ENCODE results near the gene SYK.
"Not testable (repeated sequence)": the region's sequence is repeated elsewhere in the genome, so short reads cannot be mapped to it uniquely, and the experiment has no call there.

Gene SYK

GRCh38 chr9:90883661-90884060 lies 82.0 kb downstream of the SYK start:
- no peak for DNase-seq

GRCh38 chr9:90884178-90884577 lies 82.6 kb downstream of the SYK start:
- DNase-seq, result no peak

GRCh38 chr9:90886868-90887267 lies 85.2 kb downstream of the SYK start:
- DNase-seq, result not testable (repeated sequence)

- no peak for DNase-seq
These were observed 87.3 kb downstream of the SYK start for GRCh38 chr9:90888941-90889340.

- no peak for DNase-seq
These were observed 88.7 kb downstream of the SYK start for GRCh38 chr9:90890146-90890810.

- no peak for DNase-seq
These were observed 89.9 kb downstream of the SYK start for GRCh38 chr9:90891308-90892040.

- no peak for DNase-seq
These were observed 91.3 kb downstream of the SYK start for GRCh38 chr9:90892918-90893317.

GRCh38 chr9:90893706-90894105 lies 92.1 kb downstream of the SYK start:
- DNase-seq, result no peak

GRCh38 chr9:90894986-90895687 lies 93.5 kb downstream of the SYK start:
- DNase-seq, result no peak

- DNase-seq, result no peak
These were observed 94.2 kb downstream of the SYK start for GRCh38 chr9:90895786-90896185.

- no peak for DNase-seq
These were observed 94.6 kb downstream of the SYK start for GRCh38 chr9:90896231-90896630.

GRCh38 chr9:90898228-90898627 lies 96.6 kb downstream of the SYK start:
- no peak for DNase-seq

- DNase-seq, result no peak
These were observed 97.7 kb downstream of the SYK start for GRCh38 chr9:90899287-90899686.

GRCh38 chr9:90900130-90900529 lies 98.5 kb downstream of the SYK start:
- DNase-seq, result no peak

- no peak for DNase-seq
These were observed 100.3 kb downstream of the SYK start for GRCh38 chr9:90901933-90902332.

GRCh38 chr9:90903766-90904424 lies 102.3 kb downstream of the SYK start:
- no peak for DNase-seq

- no peak for DNase-seq
These were observed 103.3 kb downstream of the SYK start for GRCh38 chr9:90904706-90905478.

GRCh38 chr9:90905822-90906221 lies 104.2 kb downstream of the SYK start:
- no peak for DNase-seq

GRCh38 chr9:90906316-90907055 lies 104.9 kb downstream of the SYK start:
- DNase-seq, result no peak

- no peak for DNase-seq
These were observed 105.4 kb downstream of the SYK start for GRCh38 chr9:90907056-90907445.

GRCh38 chr9:90907790-90908189 lies 106.2 kb downstream of the SYK start:
- no peak for DNase-seq

- no peak for DNase-seq
These were observed 107.6 kb downstream of the SYK start for GRCh38 chr9:90909225-90909624.

Measured in activated T-cell treated with anti-CD3 and anti-CD28 coated beads, Interleukin-2, amount 50 U/mL, for 1 hour (primary cell).